ENCODE measurements around the gene SUSD2. TPM values are rescaled to one million over a fixed set of nuclear protein-coding genes. Genes with fewer than 3 reads are reported as not detected.

The SUSD2 gene
- total and polyA plus RNA-seq, 2 of the 8 experiments (the other 6 are each of a cell fraction or from before 2014, with no cell fraction given), result 2.0 to 4.8 TPM

GRCh38 chr22:24177045-24177444, 4.2 kb upstream of the SUSD2 start (continued):
- TF ChIP-seq KDM1A (IDR thresholded peaks at IDR 0.05; ENCODE audit: borderline replicate concordance, low read length), result no peak
- TF ChIP-seq YY1 (IDR thresholded peaks at IDR 0.05; ENCODE audit: low read depth, low read length), result no peak
- TF ChIP-seq TEAD4 (IDR thresholded peaks at IDR 0.05; ENCODE audit: low read depth, low read length), result no peak
- TF ChIP-seq RNF2 (IDR thresholded peaks at IDR 0.05; ENCODE audit: borderline replicate concordance, low read depth, low read length, missing control alignments, poor library complexity, severe bottlenecking), result no peak
